Measurements from ENCODE around the gene VCP.

DNA sequence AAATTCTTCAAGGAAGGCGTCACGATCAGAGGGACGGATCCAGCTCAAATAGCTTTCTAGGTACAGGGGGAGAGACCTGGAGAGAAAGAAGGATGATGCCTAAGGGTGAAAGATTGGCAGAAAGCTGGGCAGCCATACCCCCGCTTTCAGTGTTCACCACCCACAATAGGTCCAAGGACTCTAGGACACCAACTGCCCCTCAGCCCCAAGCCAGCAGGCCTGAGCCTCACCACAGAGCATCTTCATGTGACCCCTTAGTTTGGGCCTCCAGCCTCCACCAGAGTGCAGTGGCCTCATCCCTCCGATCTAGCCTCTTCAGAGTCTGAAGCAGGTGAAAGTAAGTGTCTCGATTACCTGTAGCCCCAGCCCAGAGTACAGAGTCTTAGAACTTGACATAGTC, 1.7 kb upstream of the VCP start:
- TF ChIP-seq POLR2A (IDR thresholded peaks at IDR 0.05; ENCODE audit: low read depth, low read length) (no peak), TAF1 (IDR thresholded peaks at IDR 0.05; ENCODE audit: borderline replicate concordance, low read depth, low read length) (no peak)
